Activated CD8-positive, alpha-beta T cell treated with anti-CD3 and anti-CD28 coated beads for 36 hours (primary cell): ENCODE results near the gene MYLK. TPM values are rescaled to one million over a fixed set of nuclear protein-coding genes. Genes with fewer than 3 reads are reported as not detected.
"Not testable (repeated sequence)": the region's sequence is repeated elsewhere in the genome, so short reads cannot be mapped to it uniquely, and the experiment has no call there.

Experiments
- ATAC-seq: fragments of 200-7000 bp; cut with Tn5 transposase; one replicate; pipeline ENCODE4 v1.10.0; 2021; ENCODE audit warnings: mild to moderate bottlenecking, moderate library complexity
- CTCF ChIA-PET: fragments of 350-600 bp; sonication (Branson Sonifier 250); formaldehyde crosslinking; loops from one replicate; lab custom pipeline; 2021; ENCODE audit warnings: antibody characterized with exemption; lab: Charles Lee
- POLR2A ChIA-PET: fragments of 350-600 bp; sonication (Branson Sonifier 250); formaldehyde crosslinking; loops from one replicate; lab custom pipeline; 2021; ENCODE audit warnings: antibody characterized with exemption; lab: Charles Lee
- DNase-seq: peaks from one replicate; pipeline ENCODE4 v3.0.0-alpha.2; 2020
- H3K27ac Mint-ChIP-seq: one replicate; pipeline ENCODE4 v1.8.0; 2021; ENCODE audit warnings: mild to moderate bottlenecking, mixed read lengths
- H3K27me3 Mint-ChIP-seq: one replicate; pipeline ENCODE4 v1.8.0; 2021; ENCODE audit warnings: mixed read lengths
- H3K36me3 Mint-ChIP-seq: one replicate; pipeline ENCODE4 v1.8.0; 2021; ENCODE audit warnings: low read depth, mixed read lengths
- H3K4me1 Mint-ChIP-seq: one replicate; pipeline ENCODE4 v1.8.0; 2021; ENCODE audit warnings: low read depth, mixed read lengths
- H3K4me3 Mint-ChIP-seq: one replicate; pipeline ENCODE4 v1.8.0; 2021; ENCODE audit warnings: mild to moderate bottlenecking, moderate library complexity, mixed read lengths
- H3K9me3 Mint-ChIP-seq: one replicate; pipeline ENCODE4 v1.8.0; 2021; ENCODE audit warnings: mixed read lengths
- CTCF ChIP-seq: fragments of 200-600 bp; IDR thresholded peaks from one replicate; pipeline ENCODE4 v1.8.0; 2022; ENCODE audit warnings: antibody characterized with exemption, mild to moderate bottlenecking
- intact Hi-C: fragments of 100-400 bp; cut with micrococcal nuclease; formaldehyde crosslinking; loops from one replicate; pipeline ENCODE4 v1.10.0; 2022
- total RNA-seq, 2 experiments: library from RNA; stranded (reverse); gene quantifications; one replicate each; pipeline ENCODE4 v1.2.3, GENCODE V29; 2021

The MYLK gene
- total RNA-seq, 2 experiments from 2014 or later, result 0.34 TPM; not detected in 1

DNA sequence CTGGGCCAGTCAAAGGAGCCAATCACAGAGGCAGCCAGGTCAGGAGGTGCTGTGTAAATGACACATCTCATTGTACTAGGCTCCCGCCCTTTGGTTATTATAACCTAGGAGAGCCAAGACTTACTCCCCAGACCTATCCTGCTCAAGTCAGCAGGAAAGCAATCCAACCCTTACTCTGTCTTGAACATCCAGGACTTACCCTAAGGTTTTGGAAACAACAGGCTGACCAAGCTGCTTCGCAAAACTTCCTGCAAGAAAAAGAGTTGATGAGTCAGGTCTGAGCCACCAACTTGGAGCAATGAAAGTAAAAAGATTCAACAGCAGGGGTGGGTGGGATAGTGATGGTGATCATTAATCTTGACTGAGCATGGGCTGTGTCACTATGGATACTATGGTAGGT is 144.4 kb downstream of the MYLK start:
- peaks cover 4% of the 10 kb centered on the region for H3K27me3 Mint-ChIP-seq
- intact Hi-C loops, result no loop called here
- H3K4me1 Mint-ChIP-seq, result no peaks in the 10 kb centered on the region
- no peak for ATAC-seq
- DNase-seq, result no peak
- no peak overlapping the region for H3K27ac Mint-ChIP-seq
- no peaks in the 10 kb centered on the region for H3K36me3 Mint-ChIP-seq
- H3K4me3 Mint-ChIP-seq, result no peak overlapping the region
- no peak for TF ChIP-seq CTCF
- no peaks in the 10 kb centered on the region for H3K9me3 Mint-ChIP-seq
- ChIA-PET POLR2A (no interaction called here), CTCF (interaction anchor here (1.0 kb wide), 1 partner anchor 16 kb away, joined by 3 read pairs; no protein-coding TSS in a partner anchor)

DNA sequence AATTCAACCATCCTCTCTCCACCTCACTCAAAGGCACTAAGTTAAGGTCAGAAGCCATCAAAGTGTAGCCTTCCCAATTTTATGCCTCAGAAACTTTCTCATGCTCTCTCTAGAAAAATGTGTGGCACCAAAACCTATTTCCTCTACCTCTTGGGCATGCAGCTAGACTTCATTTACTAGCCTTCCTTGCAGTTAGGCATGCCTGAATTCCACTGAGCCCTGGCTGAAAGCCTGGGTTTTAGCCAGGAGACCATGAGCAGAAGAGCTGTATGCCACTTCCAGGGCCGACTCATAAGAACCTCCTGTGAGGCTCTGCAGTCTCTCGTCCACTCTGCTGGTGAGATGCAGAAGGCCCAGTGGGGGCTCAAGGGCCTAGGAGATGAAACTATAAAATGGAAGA is 145.0 kb downstream of the MYLK start:
- Mint-ChIP-seq H3K4me3 (no peak overlapping the region), H3K4me1 (no peaks in the 10 kb centered on the region), H3K27ac (no peak overlapping the region), H3K36me3 (no peaks in the 10 kb centered on the region), H3K9me3 (no peaks in the 10 kb centered on the region), H3K27me3 (peaks cover 4% of the 10 kb centered on the region)
- ChIA-PET CTCF (no interaction called here), POLR2A (no interaction called here)
- ATAC-seq (no peak), DNase-seq (no peak)
- no peak for TF ChIP-seq CTCF
- intact Hi-C loops, result no loop called here

DNA sequence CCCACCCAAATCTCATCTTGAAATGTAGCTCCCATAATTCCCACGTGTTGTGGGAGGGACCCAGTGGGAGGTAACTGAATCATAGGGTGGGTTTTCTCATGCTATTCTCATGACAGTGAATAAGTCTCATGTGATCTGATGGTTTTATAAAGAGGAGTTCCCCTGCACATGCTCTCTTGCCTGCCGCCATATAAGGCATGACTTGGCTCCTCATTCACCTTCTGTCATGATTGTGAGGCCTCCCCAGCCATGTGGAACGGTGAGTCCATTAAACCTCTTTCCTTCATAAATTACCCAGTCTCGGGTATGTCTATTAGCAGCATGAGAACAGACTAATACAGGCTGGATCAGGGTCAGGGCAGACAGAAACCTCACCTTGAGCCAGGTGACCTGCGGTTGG is 145.6 kb downstream of the MYLK start:
- H3K36me3 Mint-ChIP-seq, POLR2A ChIA-PET, CTCF ChIA-PET, ATAC-seq, H3K27me3 Mint-ChIP-seq, H3K4me3 Mint-ChIP-seq, H3K9me3 Mint-ChIP-seq, DNase-seq, H3K27ac Mint-ChIP-seq, intact Hi-C loops, H3K4me1 Mint-ChIP-seq: not testable (repeated sequence)

GRCh38 chr3:123737168-123737567 is 147.0 kb downstream of the MYLK start:
- Mint-ChIP-seq H3K4me3 (no peak overlapping the region), H3K36me3 (no peaks in the 10 kb centered on the region), H3K27ac (no peak overlapping the region), H3K4me1 (no peaks in the 10 kb centered on the region), H3K27me3 (peaks cover 2% of the 10 kb centered on the region), H3K9me3 (no peaks in the 10 kb centered on the region)
- CTCF ChIA-PET, result no interaction called here
- TF ChIP-seq CTCF, result no peak
- no peak for ATAC-seq
- intact Hi-C loops, result no loop called here
- POLR2A ChIA-PET, result no interaction called here
- no peak for DNase-seq

- H3K9me3 Mint-ChIP-seq, result no peaks in the 10 kb centered on the region
- H3K36me3 Mint-ChIP-seq, result no peaks in the 10 kb centered on the region
- H3K4me3 Mint-ChIP-seq, result no peak overlapping the region
- no peaks in the 10 kb centered on the region for H3K4me1 Mint-ChIP-seq
- H3K27ac Mint-ChIP-seq, result no peak overlapping the region
- no peak for DNase-seq
- no peak for TF ChIP-seq CTCF
- ChIA-PET POLR2A (no interaction called here), CTCF (no interaction called here)
- intact Hi-C loops, result no loop called here
- peaks cover 3% of the 10 kb centered on the region for H3K27me3 Mint-ChIP-seq
- no peak for ATAC-seq
Observed at GRCh38 chr3:123735456-123735855, 148.7 kb downstream of the MYLK start.

- DNase-seq (no peak), ATAC-seq (no peak)
- H3K4me3 Mint-ChIP-seq, result no peak overlapping the region
- POLR2A ChIA-PET, result no interaction called here
- H3K27ac Mint-ChIP-seq, result no peak overlapping the region
- peaks cover 5% of the 10 kb centered on the region for H3K27me3 Mint-ChIP-seq
- TF ChIP-seq CTCF, result no peak
- H3K9me3 Mint-ChIP-seq, result no peaks in the 10 kb centered on the region
- intact Hi-C loops, result no loop called here
- no peaks in the 10 kb centered on the region for H3K36me3 Mint-ChIP-seq
- CTCF ChIA-PET, result interaction anchor here (0.9 kb wide), 1 partner anchor 11 kb away, joined by 4 read pairs; no protein-coding TSS in a partner anchor
- H3K4me1 Mint-ChIP-seq, result no peaks in the 10 kb centered on the region
Observed at GRCh38 chr3:123734527-123734902, 149.6 kb downstream of the MYLK start.
